GM18858 (cell line): ENCODE measurements around the gene CD300C.
"Not testable (repeated sequence)": the region's sequence is repeated elsewhere in the genome, so short reads cannot be mapped to it uniquely, and the experiment has no call there.

Experiments
- ATAC-seq: cut with Tn5 transposase; IDR thresholded peaks from one replicate; pipeline ENCODE4 v1.9.1; 2021; ENCODE audit not compliant: unreplicated experiment

CD300C gene

GRCh38 chr17:74514632-74515334 is 31.1 kb downstream of the CD300C start:
- ATAC-seq = no peak

- ATAC-seq = no peak
Observed at GRCh38 chr17:74513987-74514631, 31.8 kb downstream of the CD300C start.

- peak; percentile 52 for ATAC-seq
Observed at GRCh38 chr17:74512624-74513091, 33.3 kb downstream of the CD300C start.

GRCh38 chr17:74512036-74512435 is 33.9 kb downstream of the CD300C start:
- no peak for ATAC-seq

GRCh38 chr17:74508156-74508555 is 37.8 kb downstream of the CD300C start:
- no peak for ATAC-seq

GRCh38 chr17:74503949-74504348 is 42.0 kb downstream of the CD300C start:
- not testable (repeated sequence) for ATAC-seq

GRCh38 chr17:74502861-74503260 is 43.1 kb downstream of the CD300C start:
- ATAC-seq = no peak

GRCh38 chr17:74499992-74500391 is 45.9 kb downstream of the CD300C start:
- no peak for ATAC-seq

- no peak for ATAC-seq
Observed at GRCh38 chr17:74497471-74497870, 48.4 kb downstream of the CD300C start.

GRCh38 chr17:74493331-74493833 is 52.5 kb downstream of the CD300C start:
- no peak for ATAC-seq

GRCh38 chr17:74491626-74492025 is 54.3 kb downstream of the CD300C start:
- no peak for ATAC-seq
